CD4-positive, alpha-beta T cell treated with Interleukin-21 for 1 hour (primary cell): ENCODE measurements around the gene ZNF726.
"Not testable (repeated sequence)": the region's sequence is repeated elsewhere in the genome, so short reads cannot be mapped to it uniquely, and the experiment has no call there.

Source experiments
- DNase-seq: peaks from one replicate; pipeline ENCODE4 v3.0.0-alpha.2; 2020

ZNF726 gene

DNA sequence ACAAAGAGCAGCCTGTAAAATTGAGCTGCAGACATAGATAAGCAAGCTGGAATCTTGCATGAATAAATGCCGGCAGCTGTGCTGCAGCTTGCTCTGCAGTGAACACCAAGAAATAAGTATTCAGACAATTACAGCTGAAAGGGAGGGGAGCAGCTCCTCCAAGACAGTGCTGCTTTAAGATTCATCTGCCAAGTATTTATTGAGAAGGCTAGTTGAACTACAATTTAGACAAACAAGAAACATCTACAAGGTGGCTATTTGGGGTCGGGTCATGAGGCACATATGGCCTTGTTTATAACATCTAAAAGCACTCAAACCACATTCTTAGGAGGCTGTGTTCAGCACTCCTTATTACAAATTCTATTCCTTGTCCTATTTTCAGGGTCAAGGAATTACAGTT lies 34.9 kb downstream of the ZNF726 start:
- no peak for DNase-seq

- no peak for DNase-seq
These were observed 41.4 kb downstream of the ZNF726 start for GRCh38 chr19:23956051-23956450.

DNA sequence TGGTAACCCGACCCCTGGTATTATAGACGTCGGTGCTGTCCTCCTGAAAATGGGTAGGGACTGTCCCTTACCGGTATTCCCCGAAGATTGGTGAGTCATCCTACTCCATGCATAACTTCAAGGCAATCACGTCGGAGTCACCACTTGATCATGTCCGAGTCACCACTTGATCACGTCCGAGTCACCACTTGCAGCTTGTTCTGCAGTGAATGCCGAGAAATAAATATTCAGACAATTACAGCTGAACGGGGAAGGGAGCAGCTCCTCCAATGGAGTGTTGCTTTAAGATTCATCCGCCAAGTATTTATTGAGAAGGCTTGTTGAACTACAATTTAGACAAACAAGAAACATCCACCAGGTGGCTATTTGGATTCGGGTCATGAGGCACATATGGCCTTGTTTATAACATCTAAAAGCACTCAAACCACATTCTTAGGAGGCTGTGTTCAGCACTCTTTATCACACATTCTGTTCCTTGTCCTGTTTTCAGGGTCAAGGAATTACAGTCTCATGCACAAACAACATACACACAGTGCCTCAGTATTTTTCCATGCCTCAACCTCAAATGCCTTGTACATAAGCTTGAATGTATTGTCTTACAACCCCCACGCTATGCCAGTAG lies 43.1 kb downstream of the ZNF726 start:
- no peak for DNase-seq

- DNase-seq, result not testable (repeated sequence)
These were observed 48.7 kb downstream of the ZNF726 start for GRCh38 chr19:23963396-23963795.

DNA sequence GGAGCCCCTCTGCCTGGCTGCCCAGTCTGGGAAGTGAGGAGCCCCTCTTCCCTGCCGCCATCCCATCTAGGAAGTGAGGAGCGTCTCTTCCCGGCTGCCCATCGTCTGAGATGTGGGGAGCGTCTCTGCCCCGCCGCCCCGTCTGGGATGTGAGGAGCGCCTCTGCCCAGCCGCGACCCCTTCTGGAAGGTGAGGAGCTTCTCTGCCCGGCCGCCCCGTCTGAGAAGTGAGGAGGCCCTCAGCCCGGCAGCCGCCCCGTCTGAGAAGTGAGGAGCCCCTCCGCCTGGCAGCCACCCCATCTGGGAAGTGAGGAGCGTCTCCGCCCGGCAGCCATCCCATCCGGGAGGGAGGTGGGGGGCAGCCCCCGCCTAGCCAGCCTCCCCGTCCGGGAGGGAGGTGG lies 49.2 kb downstream of the ZNF726 start:
- not testable (repeated sequence) for DNase-seq

GRCh38 chr19:23964334-23964733 lies 49.6 kb downstream of the ZNF726 start:
- not testable (repeated sequence) for DNase-seq

GRCh38 chr19:23969630-23970029 lies 54.9 kb downstream of the ZNF726 start:
- no peak for DNase-seq

DNA sequence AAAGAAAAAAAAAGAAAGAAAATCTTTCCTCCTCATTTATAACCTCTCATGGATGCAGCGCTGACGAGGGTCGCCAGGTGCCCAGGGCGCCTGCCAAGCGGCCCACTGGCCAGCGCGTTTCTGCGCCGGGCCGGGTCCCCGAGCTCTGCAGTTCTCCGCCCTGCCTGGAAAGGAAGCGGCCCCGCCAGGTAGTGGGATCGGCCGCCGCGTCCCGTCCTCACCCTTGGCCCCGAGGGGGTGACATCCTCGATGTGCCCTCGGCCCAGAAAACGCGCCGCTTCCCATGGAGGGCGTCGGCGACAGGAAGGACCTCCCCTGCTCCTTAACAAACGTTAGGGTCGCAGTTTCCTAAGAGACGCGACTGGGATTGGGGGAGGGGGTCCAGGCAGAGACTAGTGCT lies 56.9 kb downstream of the ZNF726 start:
- no peak for DNase-seq

DNA sequence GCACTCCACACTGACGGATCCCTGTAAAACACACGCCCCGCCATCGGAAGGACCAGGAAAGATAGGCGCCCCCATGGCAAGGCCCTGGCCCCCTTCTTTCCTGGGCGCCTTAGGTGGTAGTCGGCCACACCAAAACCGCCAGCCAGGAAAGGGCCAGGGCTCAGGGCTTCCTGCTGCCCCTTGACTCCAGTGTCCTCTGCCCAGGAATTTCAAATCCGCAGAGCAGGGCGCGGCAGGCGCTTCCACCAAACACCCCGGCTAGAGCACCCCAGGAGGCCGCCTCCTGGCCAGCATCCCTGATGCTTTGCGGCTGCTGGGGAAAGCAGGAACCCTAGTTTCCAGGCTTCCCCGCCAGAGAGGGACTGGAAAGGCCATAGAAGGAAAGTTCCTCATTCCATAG lies 57.5 kb downstream of the ZNF726 start:
- DNase-seq, result no peak

GRCh38 chr19:23974941-23975340 lies 60.3 kb downstream of the ZNF726 start:
- no peak for DNase-seq

DNA sequence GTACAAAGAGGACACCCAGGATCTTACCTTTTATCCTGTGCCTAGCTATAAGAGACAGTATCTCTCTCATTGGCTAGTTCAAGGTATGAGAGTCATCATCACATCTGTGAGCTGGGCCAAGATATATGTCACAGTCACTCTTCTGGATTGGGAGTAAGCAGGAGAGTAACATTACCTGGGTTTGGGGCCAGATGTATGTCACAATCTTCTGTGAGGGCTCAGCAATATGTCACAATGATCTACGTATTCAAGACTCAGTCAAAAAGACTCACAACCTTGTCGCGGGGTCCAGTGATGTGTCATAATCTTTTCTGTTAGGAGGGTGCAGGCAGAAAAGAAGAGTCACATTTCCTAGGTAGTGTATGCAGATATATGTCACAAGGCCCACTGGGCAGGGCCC lies 61.9 kb downstream of the ZNF726 start:
- DNase-seq, result not testable (repeated sequence)

DNA sequence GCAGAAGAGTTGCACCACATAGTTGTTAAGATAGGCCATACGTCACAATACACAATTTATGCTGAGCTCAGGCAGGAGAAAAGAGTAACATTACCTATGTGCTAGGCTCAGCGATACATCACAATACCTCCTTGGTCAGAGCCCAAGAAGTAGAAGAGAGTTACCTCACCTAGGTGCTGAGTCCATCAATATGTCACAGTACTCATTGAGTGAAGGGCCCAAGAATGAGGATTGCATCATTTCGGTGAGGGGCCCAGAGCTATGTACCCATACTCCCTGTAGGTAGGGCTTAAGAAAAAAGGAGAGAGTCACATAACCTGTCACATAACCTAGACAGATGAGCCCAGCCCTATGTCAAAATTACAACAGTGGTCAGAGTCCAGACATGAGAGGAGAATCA lies 62.6 kb downstream of the ZNF726 start:
- not testable (repeated sequence) for DNase-seq

GRCh38 chr19:23978068-23978467 lies 63.4 kb downstream of the ZNF726 start:
- no peak for DNase-seq

DNA sequence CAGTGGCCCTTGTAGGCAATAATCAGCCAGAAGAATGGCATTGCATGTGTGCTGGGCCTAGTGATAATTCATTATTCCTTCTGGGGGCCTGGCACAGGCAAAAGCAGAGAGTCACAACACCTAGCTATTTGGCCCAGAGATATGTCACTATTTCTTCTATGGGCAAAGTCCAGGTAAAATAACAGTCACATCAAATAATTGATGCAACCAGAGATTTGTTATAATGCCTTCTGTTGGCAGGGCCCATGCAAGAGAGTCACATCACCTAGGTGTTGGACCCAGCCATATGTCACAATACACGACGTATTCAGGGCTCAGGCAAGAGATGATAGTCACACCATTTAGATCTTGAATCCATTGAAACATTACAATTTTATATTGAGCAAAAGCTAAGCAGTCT lies 66.1 kb downstream of the ZNF726 start:
- no peak for DNase-seq

DNA sequence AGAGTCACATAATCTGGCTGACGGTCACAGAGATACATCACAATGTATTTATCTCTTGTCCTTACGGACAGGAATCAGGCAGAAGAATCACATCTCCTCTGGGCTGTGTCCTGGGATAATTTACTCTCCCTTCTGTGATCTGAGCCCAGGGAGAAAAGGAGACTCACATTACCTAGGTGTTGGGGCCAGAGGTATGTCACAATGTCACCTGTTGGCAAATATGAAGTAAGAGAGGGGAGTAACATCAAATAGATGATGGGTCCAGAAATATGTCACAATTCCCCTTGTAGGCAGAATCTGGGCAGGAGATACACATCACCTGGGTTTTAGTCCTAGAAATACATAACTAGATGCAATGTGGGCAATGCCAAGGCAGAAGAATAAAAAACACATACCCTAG lies 67.2 kb downstream of the ZNF726 start:
- no peak for DNase-seq

- no peak for DNase-seq
These were observed 68.7 kb downstream of the ZNF726 start for GRCh38 chr19:23983406-23983805.
